ENCODE results near the gene RIPOR3.

Gene RIPOR3

DNA sequence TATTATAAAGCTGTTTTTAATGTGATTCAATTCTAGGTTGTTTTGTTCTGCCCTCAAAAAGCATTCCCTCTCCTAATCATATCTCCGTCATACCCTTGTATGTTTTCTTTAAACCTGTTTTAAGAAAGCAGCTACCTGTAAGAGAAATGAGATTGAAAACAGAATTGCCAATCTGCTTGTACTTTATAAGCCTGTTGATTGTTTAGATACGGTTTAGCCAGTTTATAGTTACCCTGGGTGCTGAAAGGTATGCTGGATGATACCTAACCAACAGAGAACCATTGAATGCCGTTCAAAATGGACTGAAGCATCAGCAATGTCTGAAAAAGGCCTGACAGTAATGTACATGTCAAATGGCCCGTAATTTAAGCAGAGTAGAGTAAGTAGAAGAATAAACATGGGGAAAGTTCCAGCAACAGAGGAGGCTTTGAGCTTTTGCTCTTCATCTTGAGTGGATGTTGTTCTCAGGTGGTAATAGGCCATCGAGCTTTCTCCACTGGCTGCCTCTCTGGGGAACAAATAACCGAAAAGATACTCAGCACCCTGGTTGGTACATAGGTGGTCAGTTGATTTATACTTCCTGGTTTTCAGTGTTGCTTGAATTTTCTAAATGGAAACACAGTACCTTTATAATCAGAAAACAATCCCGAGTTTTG, 153.7 kb downstream of the RIPOR3 start:
- intact Hi-C loops (cut with DNase I) = no loop called here
- no peak for DNase-seq

DNA sequence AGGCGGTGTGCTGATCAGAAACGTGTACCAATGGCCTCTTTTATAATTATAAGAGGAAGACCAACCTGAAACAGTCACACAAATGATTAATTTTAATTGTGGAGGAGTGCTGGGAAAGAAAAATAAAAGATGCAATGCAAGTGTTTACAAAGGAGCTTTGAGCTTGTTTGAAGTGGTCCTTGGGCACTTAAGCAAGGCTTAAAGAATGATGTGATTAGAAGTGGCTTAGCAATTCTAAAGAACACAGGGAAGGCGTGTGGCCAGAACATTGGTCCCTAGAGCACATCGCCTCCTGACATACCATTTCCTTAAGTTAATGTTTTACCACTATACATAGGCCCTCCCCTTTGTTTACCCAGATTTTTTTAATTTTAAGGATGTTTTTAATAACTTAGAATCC, 155.0 kb downstream of the RIPOR3 start:
- intact Hi-C loops (cut with DNase I) = no loop called here
- no peak for DNase-seq
